IPS-20b (cell line): Measurements from ENCODE around the gene MLLT1.

ENCODE experiments used
- H3K27ac ChIP-seq: one replicate; pipeline ENCODE4 v1.5.1; 2013; ENCODE audit warnings: low read length
- H3K27me3 ChIP-seq: 2 replicates; pipeline ENCODE4 v1.6.1; 2013; ENCODE audit warnings: mild to moderate bottlenecking, low read length, inconsistent platforms; ENCODE audit not compliant: insufficient read depth
- H3K36me3 ChIP-seq: 2 replicates; pipeline ENCODE4 v1.6.1; 2013; ENCODE audit warnings: low read depth, mild to moderate bottlenecking, inconsistent platforms, low read length, moderate library complexity; ENCODE audit not compliant: insufficient read depth
- H3K4me1 ChIP-seq: 2 replicates; pipeline ENCODE4 v1.6.1; 2013; ENCODE audit warnings: mild to moderate bottlenecking, control low read depth, inconsistent platforms, low read length, moderate library complexity; ENCODE audit not compliant: insufficient read depth
- H3K4me3 ChIP-seq: 2 replicates; pipeline ENCODE4 v1.5.1; 2013; ENCODE audit warnings: mild to moderate bottlenecking, low read length, inconsistent platforms
- H3K9ac ChIP-seq: 2 replicates; pipeline ENCODE4 v1.6.1; 2013; ENCODE audit warnings: low read depth, mild to moderate bottlenecking, inconsistent platforms, low read length, moderate library complexity
- H3K9me3 ChIP-seq: 2 replicates; pipeline ENCODE4 v1.6.1; 2013; ENCODE audit warnings: mild to moderate bottlenecking, low read depth, low read length, inconsistent platforms; ENCODE audit not compliant: insufficient read depth

The MLLT1 gene

DNA sequence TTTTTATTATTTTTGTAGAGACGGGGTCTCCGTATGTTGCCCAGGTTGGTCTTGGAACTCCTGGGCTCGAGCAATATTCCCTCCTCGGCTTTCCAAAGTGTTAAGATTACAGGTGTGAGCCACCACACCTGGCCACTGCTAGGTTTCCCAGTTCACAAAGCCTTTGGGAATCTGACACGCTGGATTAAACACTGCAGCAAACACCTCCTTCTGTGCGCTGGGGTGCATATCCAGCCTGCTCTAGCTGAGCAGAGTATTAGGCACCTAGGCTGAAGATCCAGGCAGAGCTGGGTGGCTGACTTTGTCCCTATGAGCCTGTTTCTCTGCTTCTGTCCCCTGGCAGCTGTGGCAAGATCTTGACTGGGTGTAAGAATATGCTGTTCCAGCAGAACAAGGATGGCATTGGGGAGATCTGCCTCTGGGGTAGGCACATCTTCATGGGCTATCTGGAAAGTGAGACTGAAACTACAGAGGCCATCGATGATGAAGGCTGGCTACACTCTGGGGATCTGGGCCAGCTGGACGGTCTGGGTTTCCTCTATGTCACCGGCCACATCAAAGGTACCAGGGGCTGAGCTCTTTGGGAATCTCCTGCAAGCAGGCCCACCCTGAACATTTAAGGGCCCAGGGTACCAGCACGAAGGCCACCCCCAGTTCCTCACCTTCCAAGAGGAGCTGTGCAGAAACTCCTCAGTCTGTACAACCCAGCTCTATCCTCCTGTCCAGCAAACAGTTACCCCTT lies 94.5 kb downstream of the MLLT1 start:
- Histone ChIP-seq H3K4me1 (no peaks in the 10 kb centered on the region), H3K9me3 (peaks cover 73% of the 10 kb centered on the region), H3K27me3 (no peaks in the 10 kb centered on the region; the same call in 1 of the 2 replicates), H3K4me3 (no peak overlapping the region), H3K27ac (no peak overlapping the region), H3K36me3 (no peaks in the 10 kb centered on the region; the same call in 1 of the 2 replicates), H3K9ac (no peak overlapping the region)

DNA sequence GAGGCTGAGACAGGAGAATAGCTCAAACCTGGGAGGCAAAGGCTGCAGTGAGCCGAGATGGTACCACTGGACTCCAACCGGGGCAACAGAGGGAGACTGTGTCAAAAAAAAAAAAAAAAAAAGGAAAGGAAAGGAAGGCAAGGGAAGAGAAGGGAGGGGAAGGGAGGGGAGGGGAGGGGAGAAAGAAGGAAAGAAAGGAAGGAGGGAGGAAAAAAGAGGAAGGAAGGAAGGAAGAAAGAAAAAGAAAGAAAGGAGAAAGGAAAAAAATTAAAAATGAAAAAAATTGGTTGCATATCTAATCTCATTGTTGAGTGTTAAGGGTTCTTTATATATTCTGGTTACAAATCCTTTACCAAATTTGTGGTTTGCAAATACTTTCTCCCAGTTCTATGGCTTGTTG lies 98.7 kb downstream of the MLLT1 start:
- no peak overlapping the region for H3K27ac ChIP-seq
- H3K27me3 ChIP-seq = no peaks in the 10 kb centered on the region; the same call in 1 of the 2 replicates
- H3K4me1 ChIP-seq = no peaks in the 10 kb centered on the region
- H3K36me3 ChIP-seq = no peaks in the 10 kb centered on the region
- H3K9me3 ChIP-seq = peaks cover 38% of the 10 kb centered on the region
- H3K4me3 ChIP-seq = no peak overlapping the region
- H3K9ac ChIP-seq = no peak overlapping the region

DNA sequence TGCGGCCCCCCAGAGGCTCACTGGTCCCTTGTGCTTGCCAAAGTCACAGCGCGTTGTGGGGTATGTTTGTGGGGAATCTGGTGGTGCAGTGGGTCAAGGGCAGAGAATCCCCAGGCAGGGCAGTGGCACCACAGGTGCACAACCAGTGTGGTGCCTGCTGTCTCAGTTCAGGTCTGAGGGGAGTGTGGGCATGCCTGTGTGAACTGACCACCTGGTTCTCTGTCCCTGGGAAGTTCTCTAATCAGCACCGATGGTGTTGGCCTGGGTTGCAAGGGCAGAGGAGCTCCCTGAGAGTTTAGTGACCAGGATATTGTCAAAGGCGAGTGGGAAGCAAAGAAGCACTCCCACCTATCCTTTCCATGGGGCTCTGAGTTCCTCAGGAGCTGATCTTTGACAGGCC lies 106.6 kb downstream of the MLLT1 start:
- Histone ChIP-seq H3K27ac (no peak overlapping the region), H3K27me3 (no peaks in the 10 kb centered on the region; the same call in 1 of the 2 replicates), H3K4me1 (no peaks in the 10 kb centered on the region), H3K36me3 (no peaks in the 10 kb centered on the region), H3K4me3 (no peak overlapping the region), H3K9me3 (peaks cover 6% of the 10 kb centered on the region; the same call in 1 of the 2 replicates), H3K9ac (no peak overlapping the region)

DNA sequence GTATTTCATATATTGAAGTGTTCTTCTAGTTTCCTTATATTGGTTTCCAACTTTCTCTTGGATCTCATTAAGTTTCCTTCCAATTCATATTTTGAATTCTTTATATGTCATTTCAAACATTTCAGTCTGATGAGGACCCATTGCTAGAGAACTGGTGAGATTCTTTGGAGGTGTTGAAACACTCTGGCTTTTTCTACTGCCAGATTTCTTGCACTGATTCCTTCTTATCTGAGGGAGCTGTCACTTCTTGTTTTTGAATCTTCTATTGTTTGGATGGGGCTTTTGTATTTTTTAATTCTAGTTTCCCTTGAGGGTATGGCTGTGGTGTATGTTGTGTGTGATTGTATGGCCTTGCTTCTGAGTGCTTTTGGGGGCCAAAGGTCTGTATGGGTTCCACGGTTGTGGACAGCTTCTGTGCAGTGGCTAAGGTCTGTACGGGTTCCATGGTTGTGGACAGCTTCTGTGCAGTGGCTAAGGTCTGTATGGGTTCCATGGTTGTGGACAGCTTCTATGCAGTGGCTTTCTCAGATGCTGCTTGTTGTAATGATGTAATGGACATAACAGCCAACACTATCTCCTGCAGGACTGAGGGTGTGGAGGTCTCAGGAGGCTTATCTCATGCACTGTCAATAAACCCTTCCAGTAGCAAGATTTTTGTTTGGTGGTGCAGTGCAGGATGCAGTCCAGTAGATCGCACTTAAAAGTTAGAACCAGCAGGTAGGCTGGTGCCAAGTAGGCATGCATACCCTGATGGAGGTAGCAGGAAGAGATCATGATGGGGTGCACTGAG lies 107.5 kb downstream of the MLLT1 start:
- no peaks in the 10 kb centered on the region for H3K36me3 ChIP-seq
- H3K4me1 ChIP-seq = no peaks in the 10 kb centered on the region
- H3K27ac ChIP-seq = no peak overlapping the region
- no peak overlapping the region for H3K9ac ChIP-seq
- no peaks in the 10 kb centered on the region; the same call in 1 of the 2 replicates for H3K27me3 ChIP-seq
- H3K9me3 ChIP-seq = peaks cover 6% of the 10 kb centered on the region; the same call in 1 of the 2 replicates
- H3K4me3 ChIP-seq = no peak overlapping the region

DNA sequence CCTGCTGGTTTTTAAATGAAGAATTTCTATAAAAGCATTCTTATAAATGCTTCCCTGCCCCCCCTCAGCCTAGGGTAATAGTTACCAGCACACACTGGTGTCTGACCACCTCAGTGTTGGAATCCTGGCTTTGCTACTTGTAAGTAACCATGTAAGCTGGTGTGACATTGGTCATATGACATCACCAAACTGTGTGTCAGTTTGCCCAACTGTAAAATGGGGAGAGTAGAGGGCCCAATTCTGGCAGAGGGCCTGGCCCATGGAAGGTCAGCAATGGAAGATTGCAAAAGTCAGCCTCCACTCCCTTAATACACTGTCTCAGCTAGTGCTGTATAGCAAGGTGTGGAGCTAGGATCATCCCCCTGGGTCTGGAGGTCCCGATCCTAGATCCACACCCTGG lies 112.7 kb downstream of the MLLT1 start:
- Histone ChIP-seq H3K36me3 (no peaks in the 10 kb centered on the region), H3K9ac (no peak overlapping the region), H3K27ac (no peak overlapping the region), H3K4me3 (no peak overlapping the region), H3K27me3 (no peaks in the 10 kb centered on the region), H3K9me3 (no peaks in the 10 kb centered on the region; the same call in 1 of the 2 replicates), H3K4me1 (no peaks in the 10 kb centered on the region)

DNA sequence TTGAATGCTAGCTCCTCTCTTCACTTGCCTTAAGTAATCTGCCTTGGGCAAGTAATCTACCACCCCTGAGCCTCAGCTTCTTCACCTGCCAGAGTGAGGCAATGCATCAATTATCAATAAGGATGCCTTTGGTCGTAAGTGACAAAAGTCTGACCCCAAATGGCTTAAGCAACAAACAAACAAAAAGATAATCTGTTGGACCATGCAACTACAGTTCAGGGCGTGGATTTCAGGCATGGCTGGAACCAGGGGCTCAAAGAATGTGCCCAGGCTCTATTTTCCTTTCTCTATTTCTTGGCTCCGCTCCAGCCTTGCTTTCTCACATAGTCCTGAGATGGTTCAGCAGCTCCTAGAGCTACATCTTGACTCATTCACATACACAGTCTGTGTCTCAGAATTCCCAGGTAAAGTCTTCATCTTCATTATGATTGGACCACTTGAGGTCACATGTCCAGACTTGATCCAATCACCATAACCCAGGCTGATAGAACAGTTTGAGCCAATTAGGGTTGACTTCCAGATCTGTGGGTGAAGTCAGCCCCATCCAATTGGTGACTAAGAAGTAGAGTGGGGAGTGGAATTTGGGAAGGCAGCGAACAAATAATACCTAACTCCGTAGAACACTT lies 114.8 kb downstream of the MLLT1 start:
- Histone ChIP-seq H3K4me1 (no peaks in the 10 kb centered on the region), H3K9me3 (peaks cover 7% of the 10 kb centered on the region; the same call in 1 of the 2 replicates), H3K27me3 (no peaks in the 10 kb centered on the region)

DNA sequence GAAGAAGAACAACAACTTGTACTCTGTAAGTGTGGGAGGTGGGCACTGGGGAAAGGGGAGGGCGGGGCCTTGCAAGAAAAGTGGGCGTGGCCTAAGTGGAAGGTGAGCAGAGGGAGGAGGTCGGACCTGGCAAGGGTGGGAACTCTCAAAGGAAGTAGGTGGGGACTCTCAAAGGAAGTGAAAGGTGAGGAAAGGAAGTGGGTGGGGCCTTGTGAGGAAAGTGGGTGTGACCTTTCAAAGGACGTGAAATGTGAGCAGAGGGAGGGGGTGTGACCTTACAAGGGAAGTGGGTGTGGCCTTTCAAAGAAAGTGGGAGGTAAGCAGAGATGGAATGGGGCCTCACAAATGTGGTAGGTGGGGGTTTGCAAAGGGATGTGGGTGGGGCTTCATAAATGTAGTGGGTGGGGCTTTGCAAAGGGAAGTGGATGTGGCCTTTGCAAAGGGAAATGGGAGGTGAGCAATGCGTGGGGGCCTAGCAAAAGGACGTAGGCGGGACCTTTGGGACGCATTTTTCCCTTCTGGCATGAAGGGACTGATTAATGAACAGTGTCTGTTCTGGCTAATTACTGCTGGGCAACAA lies 118.4 kb downstream of the MLLT1 start:
- no peaks in the 10 kb centered on the region for H3K36me3 ChIP-seq
- H3K27ac ChIP-seq = no peak overlapping the region
- no peak overlapping the region for H3K4me3 ChIP-seq
- H3K27me3 ChIP-seq = no peaks in the 10 kb centered on the region
- H3K4me1 ChIP-seq = no peaks in the 10 kb centered on the region
- H3K9ac ChIP-seq = no peak overlapping the region
- H3K9me3 ChIP-seq = peaks cover 23% of the 10 kb centered on the region; the same call in 1 of the 2 replicates

More for the DNA sequence above, 114.8 kb downstream of the MLLT1 start:
- H3K9ac ChIP-seq = no peak overlapping the region
- H3K27ac ChIP-seq = no peak overlapping the region
- H3K4me3 ChIP-seq = no peak overlapping the region
- H3K36me3 ChIP-seq = no peaks in the 10 kb centered on the region
